SH-SY5Y (cell line): ENCODE results near the gene CUBN.

Experiments used
- GATA2 ChIP-seq: IDR thresholded peaks from 2 replicates; pipeline ENCODE4 v1.6.1; 2011; ENCODE audit warnings: mild to moderate bottlenecking, low read depth, low read length
- GATA3 ChIP-seq: IDR thresholded peaks from 2 replicates; pipeline ENCODE4 v1.6.1; 2011; ENCODE audit warnings: low read depth, mild to moderate bottlenecking, low read length, moderate library complexity

- no peak for TF ChIP-seq GATA3
- TF ChIP-seq GATA2 = no peak
Observed at GRCh38 chr10:16884497-16884896, 245.1 kb downstream of the CUBN start.
